Stomach (tissue), 9 donors: ENCODE measurements around the gene ARSA. TPM values are rescaled to one million over a fixed set of nuclear protein-coding genes. Genes with fewer than 3 reads are reported as not detected.

ENCODE experiments used
- DNase-seq, 2 donors: peaks; one replicate each; pipeline versions ENCODE4 v3.0.0 to v3.0.0-alpha.2; 2013 to 2019
- H3K27ac ChIP-seq, 5 donors: fragments of 200-600 bp in 4 of 5; sonication (generic) in 4 of 5; one replicate each; pipeline ENCODE4 v1.5.1; 2013 to 2019; ENCODE audit warnings: mild to moderate bottlenecking in 1 of 5, moderate library complexity in 1 of 5
- H3K27me3 ChIP-seq, 3 donors: fragments of 200-600 bp; sonication (generic); one replicate each; pipeline ENCODE4 v1.5.1; 2017 to 2019; ENCODE audit warnings: mixed run types in 1 of 3
- H3K36me3 ChIP-seq, 4 donors: fragments of 200-600 bp; sonication (generic); 1 replicate in 3 of 4; 2 replicates in 1 of 4; pipeline ENCODE4 v1.5.1; 2016 to 2019
- H3K4me1 ChIP-seq, 4 donors: fragments of 200-600 bp; sonication (generic); one replicate each; pipeline ENCODE4 v1.5.1; 2016 to 2019
- H3K4me3 ChIP-seq, 4 donors: fragments of 200-600 bp; sonication (generic) in 3 of 4; one replicate each; pipeline ENCODE4 v1.5.1; 2016 to 2019; ENCODE audit warnings: mild to moderate bottlenecking in 1 of 4
- H3K9me3 ChIP-seq, 4 donors: fragments of 200-600 bp; sonication (generic); one replicate each; pipeline ENCODE4 v1.5.1; 2016 to 2019
- EP300 ChIP-seq: sonication (generic); formaldehyde crosslinking; IDR thresholded peaks from one replicate; pipeline ENCODE4 v1.6.1; 2017; ENCODE audit warnings: antibody characterized with exemption
- POLR2A ChIP-seq, 4 donors: fragments of 450-650 bp; IDR thresholded peaks; one replicate each; pipeline ENCODE4 v1.6.1; 2016; ENCODE audit warnings: antibody characterized with exemption in 4 of 4, control low read depth in 2 of 4, mild to moderate bottlenecking in 1 of 4, moderate library complexity in 1 of 4
- POLR2AphosphoS5 ChIP-seq, 3 donors: sonication (generic); formaldehyde crosslinking; IDR thresholded peaks; one replicate each; pipeline ENCODE4 v1.6.1; 2016; ENCODE audit warnings: antibody characterized with exemption in 3 of 3
- WGBS, 5 donors: extraction: QIAGEN DNeasy Blood & Tissue Kit in 3 of 5; methylation state at CpG; one replicate each; pipeline versions ENCODE4 v1.1.5 to v1.1.7; 2013 to 2018; 5-methylcytosine and 5-hydroxymethylcytosine counted together
- intact Hi-C: fragments of 100-400 bp; cut with DNase I; formaldehyde crosslinking; loops from one replicate; pipeline ENCODE4 v1.15.1; 2023; ENCODE audit warnings: low total_unique reads
- polyA plus RNA-seq, 3 donors: library from polyadenylated mRNA; stranded (reverse); fragments of 200-250 nt; gene quantifications; one replicate each; pipeline ENCODE4 v1.2.3, GENCODE V29; 2013
- total RNA-seq, 5 donors: library from RNA; depleted of rRNA; stranded (reverse); fragments of >200 nt; gene quantifications; one replicate each; pipeline versions ENCODE4 v1.1.0 to v1.2.3, GENCODE V29; 2014 to 2016
- TF ChIP-seq, protein P1 (sequence below), 7 experiments: fragments of 450-650 bp in 4 of 7; fragments of 200-600 bp in 3 of 7; sonication (generic) in 3 of 7; IDR thresholded peaks; one replicate each; pipeline ENCODE4 v1.5.1; 2016 to 2019; ENCODE audit warnings: antibody characterized with exemption in 7 of 7, control low read depth in 2 of 7, mild to moderate bottlenecking in 1 of 7
- donor health status: healthy with polysubstance abuse.
- donor health status: Bipolar disorder and iron deficiency.
- donor health status: healthy.

The ARSA gene
- total and polyA plus RNA-seq, 8 donors: 7.7 to 88.1 (median 43.4) TPM

DNA sequence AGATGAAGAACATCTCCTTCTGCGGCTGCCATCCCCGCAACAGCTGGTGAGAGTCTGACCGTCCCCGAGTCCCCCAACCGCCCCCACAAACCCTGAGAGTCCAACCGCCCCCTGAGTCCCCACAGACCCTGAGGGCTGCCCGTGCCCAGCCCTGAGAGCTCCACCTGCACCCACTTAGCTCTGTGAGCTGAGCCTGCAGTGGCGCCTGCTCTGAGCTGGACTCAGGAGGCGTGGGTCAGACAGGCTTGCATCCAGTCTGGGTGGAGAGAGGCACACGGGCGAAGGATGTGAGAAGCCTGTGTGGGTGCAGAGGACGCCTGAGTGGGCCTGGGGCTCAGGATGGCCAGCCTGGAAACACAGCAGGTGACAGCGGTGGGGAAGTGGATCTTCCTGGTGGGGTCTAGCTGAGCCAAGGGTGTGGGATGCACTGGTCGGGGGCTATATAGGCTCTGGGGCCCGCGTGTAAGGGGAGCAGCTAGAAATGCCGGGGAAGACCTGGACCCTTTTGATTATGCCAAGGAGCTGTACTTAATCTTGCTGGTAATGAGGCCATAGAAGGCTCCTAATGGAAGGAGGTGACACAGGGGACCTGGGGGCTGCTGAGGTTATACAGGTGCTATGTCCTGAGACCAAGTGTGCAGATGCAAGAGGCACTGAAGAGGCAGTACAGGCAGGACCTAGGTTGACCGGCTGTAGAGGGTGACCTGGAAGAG, 20.9 kb downstream of the ARSA start:
- H3K4me1 ChIP-seq: peaks cover 0 to 7% (median under 1%) of the 10 kb centered on the region in 4 donors
- TF ChIP-seq POLR2A (IDR thresholded peaks at IDR 0.05) (no peak), EP300 (no peak), POLR2AphosphoS5 (IDR thresholded peaks at IDR 0.05) (no peak)
- TF ChIP-seq, protein P1, sequence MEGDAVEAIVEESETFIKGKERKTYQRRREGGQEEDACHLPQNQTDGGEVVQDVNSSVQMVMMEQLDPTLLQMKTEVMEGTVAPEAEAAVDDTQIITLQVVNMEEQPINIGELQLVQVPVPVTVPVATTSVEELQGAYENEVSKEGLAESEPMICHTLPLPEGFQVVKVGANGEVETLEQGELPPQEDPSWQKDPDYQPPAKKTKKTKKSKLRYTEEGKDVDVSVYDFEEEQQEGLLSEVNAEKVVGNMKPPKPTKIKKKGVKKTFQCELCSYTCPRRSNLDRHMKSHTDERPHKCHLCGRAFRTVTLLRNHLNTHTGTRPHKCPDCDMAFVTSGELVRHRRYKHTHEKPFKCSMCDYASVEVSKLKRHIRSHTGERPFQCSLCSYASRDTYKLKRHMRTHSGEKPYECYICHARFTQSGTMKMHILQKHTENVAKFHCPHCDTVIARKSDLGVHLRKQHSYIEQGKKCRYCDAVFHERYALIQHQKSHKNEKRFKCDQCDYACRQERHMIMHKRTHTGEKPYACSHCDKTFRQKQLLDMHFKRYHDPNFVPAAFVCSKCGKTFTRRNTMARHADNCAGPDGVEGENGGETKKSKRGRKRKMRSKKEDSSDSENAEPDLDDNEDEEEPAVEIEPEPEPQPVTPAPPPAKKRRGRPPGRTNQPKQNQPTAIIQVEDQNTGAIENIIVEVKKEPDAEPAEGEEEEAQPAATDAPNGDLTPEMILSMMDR (IDR thresholded peaks at IDR 0.05): no peak
- intact Hi-C loops: no loop called here
- no peak for DNase-seq
- H3K4me3 ChIP-seq: no peak overlapping the region
- no peaks in the 10 kb centered on the region for H3K9me3 ChIP-seq
- WGBS, 5 donors: 71 to 86% (median 77%) methylated on average over 14 to 18 of the region's 18 CpGs
- no peaks in the 10 kb centered on the region for H3K36me3 ChIP-seq
- H3K27me3 ChIP-seq: peaks cover 0 to 97% (median 19%) of the 10 kb centered on the region in 3 donors
- no peak overlapping the region for H3K27ac ChIP-seq

DNA sequence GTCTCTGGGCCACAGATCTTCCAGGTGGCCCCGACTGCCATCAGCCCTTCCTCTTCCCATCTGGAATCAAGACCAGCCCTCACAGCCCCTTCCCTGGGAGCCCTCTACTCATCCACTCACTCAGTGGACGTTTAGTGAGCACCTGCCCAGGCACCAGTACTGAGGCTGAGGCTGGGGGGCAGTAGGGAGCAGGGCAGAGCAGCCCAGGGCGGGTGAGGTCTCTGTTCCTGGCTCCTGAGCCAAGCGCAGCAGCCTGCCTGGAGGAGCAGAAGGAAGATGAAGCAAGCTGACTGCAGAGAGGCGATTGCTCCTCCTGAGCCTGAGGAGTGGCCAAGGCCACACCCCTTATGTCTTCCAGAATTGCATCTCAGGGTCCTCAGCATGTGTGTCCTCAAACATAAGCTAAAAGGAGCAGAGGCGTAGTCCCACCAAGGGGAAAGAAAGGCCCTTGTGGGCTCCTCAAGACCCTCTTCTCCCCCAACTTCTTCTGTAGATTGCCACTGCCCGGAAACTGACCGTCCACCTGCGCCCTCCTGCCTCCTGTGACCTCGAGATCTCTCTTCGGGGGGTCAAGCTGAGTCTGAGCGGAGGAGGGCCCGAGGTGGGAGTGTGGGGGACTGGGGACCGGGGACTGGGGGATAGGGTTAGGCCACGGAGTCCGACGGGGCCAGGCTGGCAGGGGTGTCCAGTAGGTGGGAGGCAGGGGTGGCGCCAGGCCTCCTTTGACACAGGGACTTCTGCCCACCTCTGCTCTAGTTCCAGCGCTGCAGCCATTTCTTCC, 21.6 kb downstream of the ARSA start:
- Histone ChIP-seq H3K27ac (no peak overlapping the region), H3K9me3 (no peaks in the 10 kb centered on the region), H3K4me1 (peaks cover 0 to 10% (median under 1%) of the 10 kb centered on the region in 4 donors), H3K27me3 (peaks cover 0 to 97% (median 20%) of the 10 kb centered on the region in 3 donors), H3K36me3 (no peaks in the 10 kb centered on the region), H3K4me3 (no peak overlapping the region)
- DNase-seq: no peak
- 69 to 83% (median 78%) methylated on average over 15 to 19 of the region's 19 CpGs for WGBS, 5 donors
- TF ChIP-seq POLR2A (IDR thresholded peaks at IDR 0.05) (no peak), EP300 (no peak), POLR2AphosphoS5 (IDR thresholded peaks at IDR 0.05) (no peak)
- TF ChIP-seq, protein P1 (IDR thresholded peaks at IDR 0.05): no peak
- intact Hi-C loops: no loop called here

DNA sequence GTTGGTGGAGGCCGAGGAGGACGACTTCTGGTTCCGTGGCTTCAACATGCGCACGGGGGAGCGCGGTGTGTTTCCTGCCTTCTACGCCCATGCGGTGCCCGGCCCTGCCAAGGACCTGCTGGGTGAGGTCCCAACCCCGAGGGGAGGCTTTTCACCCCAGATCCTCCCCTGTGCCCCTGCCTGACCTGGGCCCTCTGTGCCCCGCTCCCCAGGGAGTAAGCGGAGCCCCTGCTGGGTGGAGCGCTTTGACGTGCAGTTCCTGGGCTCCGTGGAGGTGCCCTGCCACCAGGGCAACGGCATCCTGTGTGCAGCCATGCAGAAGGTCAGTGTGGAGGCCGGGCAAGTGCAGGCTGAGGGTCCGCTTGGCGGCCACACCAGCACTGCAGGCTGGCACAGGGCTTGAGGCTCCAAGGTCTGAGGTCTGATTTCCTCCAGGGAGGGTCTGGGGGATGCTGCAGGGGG, 22.3 kb downstream of the ARSA start:
- Histone ChIP-seq H3K4me1 (peaks cover 3 to 17% (median 6%) of the 10 kb centered on the region in 4 donors), H3K36me3 (no peaks in the 10 kb centered on the region), H3K4me3 (no peak overlapping the region), H3K27ac (no peak overlapping the region), H3K27me3 (peaks cover 0 to 97% (median 27%) of the 10 kb centered on the region in 3 donors), H3K9me3 (no peaks in the 10 kb centered on the region)
- DNase-seq: no peak
- WGBS, 5 donors: 75 to 88% (median 87%) methylated on average over 13 to 20 of the region's 20 CpGs
- TF ChIP-seq POLR2AphosphoS5 (IDR thresholded peaks at IDR 0.05) (no peak), EP300 (no peak), POLR2A (IDR thresholded peaks at IDR 0.05) (no peak)
- TF ChIP-seq, protein P1 (IDR thresholded peaks at IDR 0.05): no peak
- intact Hi-C loops: no loop called here

DNA sequence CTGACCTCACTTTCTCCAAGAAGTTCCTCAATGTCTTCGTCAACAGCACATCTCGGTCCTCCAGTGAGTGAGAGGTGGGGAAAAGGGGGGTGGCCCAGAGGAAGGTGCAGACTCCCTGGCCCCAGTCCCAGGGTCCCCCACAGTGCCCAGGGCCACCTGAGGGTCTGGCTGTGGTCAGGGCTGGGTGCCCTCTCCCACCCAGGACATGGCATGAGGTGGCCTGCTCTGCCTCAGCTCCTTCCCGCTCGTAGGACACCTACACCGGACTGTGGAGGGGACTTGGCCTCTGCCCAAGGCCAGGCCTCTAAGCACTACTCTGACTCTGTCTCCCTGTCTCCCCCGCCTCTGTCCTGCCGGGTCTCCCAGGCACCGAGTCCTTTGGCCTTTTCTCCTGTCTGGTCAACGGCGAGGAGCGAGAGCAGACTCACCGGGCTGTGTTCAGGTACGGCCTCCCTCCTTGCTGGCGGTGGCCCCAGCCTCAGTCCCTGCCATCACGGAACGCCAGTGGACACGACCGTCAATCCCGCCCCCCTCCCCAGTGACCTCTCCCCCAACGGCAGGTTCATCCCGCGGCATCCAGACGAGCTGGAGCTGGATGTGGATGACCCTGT, 22.8 kb downstream of the ARSA start:
- Histone ChIP-seq H3K27ac (no peak overlapping the region), H3K4me3 (no peak overlapping the region), H3K27me3 (peaks cover 0 to 97% (median 31%) of the 10 kb centered on the region in 3 donors), H3K36me3 (no peaks in the 10 kb centered on the region), H3K4me1 (peaks cover 7 to 22% (median 10%) of the 10 kb centered on the region in 4 donors), H3K9me3 (no peaks in the 10 kb centered on the region)
- 81 to 85% (median 84%) methylated on average over 20 to 23 of the region's 23 CpGs for WGBS, 5 donors
- DNase-seq: no peak
- intact Hi-C loops: no loop called here
- TF ChIP-seq EP300: no peak
- TF ChIP-seq, protein P1 (IDR thresholded peaks at IDR 0.05): no peak
- TF ChIP-seq POLR2AphosphoS5 (IDR thresholded peaks at IDR 0.05): no peak
- TF ChIP-seq POLR2A (IDR thresholded peaks at IDR 0.05): no peak
